ENCODE data around the gene ITGBL1.

Gene ITGBL1

GRCh38 chr13:101634142-101634541 lies 181.7 kb downstream of the ITGBL1 start:
- DNase-seq (ENCODE audit: low read depth in 1 of 2, low spot score in 1 of 2): no peak
- in situ Hi-C loops (cut with HindIII; ENCODE audit: low pct_unique_long_range_greater_than_20kb, low sequenced_read_pairs): no loop called here
- TF ChIP-seq JUND (IDR thresholded peaks at IDR 0.05; ENCODE audit: low read depth): no peak

- TF ChIP-seq JUND (IDR thresholded peaks at IDR 0.05; ENCODE audit: low read depth): no peak
- no peak for DNase-seq (ENCODE audit: low read depth in 1 of 2, low spot score in 1 of 2)
- in situ Hi-C loops (cut with HindIII; ENCODE audit: low pct_unique_long_range_greater_than_20kb, low sequenced_read_pairs): no loop called here
Observed at GRCh38 chr13:101639711-101640110, 187.2 kb downstream of the ITGBL1 start.

- DNase-seq (ENCODE audit: low read depth in 1 of 2, low spot score in 1 of 2): no peak
- in situ Hi-C loops (cut with HindIII; ENCODE audit: low pct_unique_long_range_greater_than_20kb, low sequenced_read_pairs): no loop called here
- no peak for TF ChIP-seq JUND (IDR thresholded peaks at IDR 0.05; ENCODE audit: low read depth)
Observed at GRCh38 chr13:101640788-101641400, 188.4 kb downstream of the ITGBL1 start.

GRCh38 chr13:101645871-101646270 lies 193.4 kb downstream of the ITGBL1 start:
- TF ChIP-seq JUND (IDR thresholded peaks at IDR 0.05; ENCODE audit: low read depth): no peak
- in situ Hi-C loops (cut with HindIII; ENCODE audit: low pct_unique_long_range_greater_than_20kb, low sequenced_read_pairs): no loop called here
- DNase-seq (ENCODE audit: low read depth in 1 of 2, low spot score in 1 of 2): no peak

- DNase-seq (ENCODE audit: low read depth in 1 of 2, low spot score in 1 of 2): no peak
- TF ChIP-seq JUND (IDR thresholded peaks at IDR 0.05; ENCODE audit: low read depth): no peak
Observed at GRCh38 chr13:101647760-101648159, 195.3 kb downstream of the ITGBL1 start.

GRCh38 chr13:101648766-101649487 lies 196.5 kb downstream of the ITGBL1 start:
- in situ Hi-C loops (cut with HindIII; ENCODE audit: low pct_unique_long_range_greater_than_20kb, low sequenced_read_pairs): no loop called here
- DNase-seq (ENCODE audit: low read depth in 1 of 2, low spot score in 1 of 2): no peak
- TF ChIP-seq JUND (IDR thresholded peaks at IDR 0.05; ENCODE audit: low read depth): no peak

More at GRCh38 chr13:101647760-101648159, 195.3 kb downstream of the ITGBL1 start:
- in situ Hi-C loops (cut with HindIII; ENCODE audit: low pct_unique_long_range_greater_than_20kb, low sequenced_read_pairs): no loop called here

GRCh38 chr13:101649488-101650126 lies 197.1 kb downstream of the ITGBL1 start:
- no peak for DNase-seq (ENCODE audit: low read depth in 1 of 2, low spot score in 1 of 2)
- in situ Hi-C loops (cut with HindIII; ENCODE audit: low pct_unique_long_range_greater_than_20kb, low sequenced_read_pairs): no loop called here

GRCh38 chr13:101654883-101655282 lies 202.4 kb downstream of the ITGBL1 start:
- in situ Hi-C loops (cut with HindIII; ENCODE audit: low pct_unique_long_range_greater_than_20kb, low sequenced_read_pairs): no loop called here
- TF ChIP-seq JUND (IDR thresholded peaks at IDR 0.05; ENCODE audit: low read depth): no peak
- DNase-seq (ENCODE audit: low read depth in 1 of 2, low spot score in 1 of 2): no peak

More at GRCh38 chr13:101649488-101650126, 197.1 kb downstream of the ITGBL1 start:
- no peak for TF ChIP-seq JUND (IDR thresholded peaks at IDR 0.05; ENCODE audit: low read depth)

GRCh38 chr13:101655435-101655834 lies 203.0 kb downstream of the ITGBL1 start:
- in situ Hi-C loops (cut with HindIII; ENCODE audit: low pct_unique_long_range_greater_than_20kb, low sequenced_read_pairs): no loop called here
- no peak for DNase-seq (ENCODE audit: low read depth in 1 of 2, low spot score in 1 of 2)
- TF ChIP-seq JUND (IDR thresholded peaks at IDR 0.05; ENCODE audit: low read depth): no peak

- in situ Hi-C loops (cut with HindIII; ENCODE audit: low pct_unique_long_range_greater_than_20kb, low sequenced_read_pairs): no loop called here
- no peak for DNase-seq (ENCODE audit: low read depth in 1 of 2, low spot score in 1 of 2)
Observed at GRCh38 chr13:101660711-101661110, 208.2 kb downstream of the ITGBL1 start.

GRCh38 chr13:101661839-101662238 lies 209.4 kb downstream of the ITGBL1 start:
- no peak for DNase-seq (ENCODE audit: low read depth in 1 of 2, low spot score in 1 of 2)
- no peak for TF ChIP-seq JUND (IDR thresholded peaks at IDR 0.05; ENCODE audit: low read depth)
- in situ Hi-C loops (cut with HindIII; ENCODE audit: low pct_unique_long_range_greater_than_20kb, low sequenced_read_pairs): no loop called here

More at GRCh38 chr13:101660711-101661110, 208.2 kb downstream of the ITGBL1 start:
- no peak for TF ChIP-seq JUND (IDR thresholded peaks at IDR 0.05; ENCODE audit: low read depth)

- in situ Hi-C loops (cut with HindIII; ENCODE audit: low pct_unique_long_range_greater_than_20kb, low sequenced_read_pairs): no loop called here
- no peak for DNase-seq (ENCODE audit: low read depth in 1 of 2, low spot score in 1 of 2)
- no peak for TF ChIP-seq JUND (IDR thresholded peaks at IDR 0.05; ENCODE audit: low read depth)
Observed at GRCh38 chr13:101673360-101674105, 221.1 kb downstream of the ITGBL1 start.
